ENCODE measurements around the gene SLC12A7.

SLC12A7 gene

DNA sequence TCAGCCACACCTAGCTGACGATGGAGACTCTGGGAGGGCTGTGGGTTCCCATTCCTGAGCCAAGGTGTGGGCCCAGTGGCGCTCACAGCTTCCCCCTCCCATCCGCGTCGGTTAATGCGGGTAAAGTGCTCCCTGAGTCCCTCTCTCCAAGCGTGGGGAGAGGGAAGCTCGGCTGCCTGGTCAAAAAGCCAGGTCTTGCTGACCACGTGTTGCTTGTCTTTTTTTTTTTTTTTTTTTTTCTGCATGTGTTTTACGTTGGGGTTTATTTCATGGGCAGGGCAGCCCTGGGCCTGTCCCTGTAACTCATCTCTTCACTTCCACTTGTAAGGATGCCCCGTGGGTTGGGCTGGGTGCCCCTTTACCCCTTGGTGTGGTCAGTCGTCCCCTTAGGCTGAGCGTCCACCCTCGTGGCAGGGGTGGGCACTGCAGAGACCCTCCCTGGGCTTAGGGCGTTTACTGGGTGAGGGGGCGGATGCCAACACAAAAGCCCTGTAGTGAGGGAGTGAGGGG is 91.4 kb downstream of the SLC12A7 start:
- H3K4me3 ChIP-seq (ENCODE audit: low read depth, low read length): no peak overlapping the region
- ChIA-PET CTCF (interaction anchor here (0.7 to 4.6 kb wide), 5 partner anchors 12 to 361 kb away, joined by 3 to 51 read pairs (median 4); partner anchors contain the start of gene NKD2), POLR2A (interaction anchor here (0.8 kb wide), 1 partner anchor 12 kb away, joined by 3 read pairs; no protein-coding TSS in a partner anchor)
- no peaks in the 10 kb centered on the region for H3K4me1 ChIP-seq (ENCODE audit: control insufficient read depth, insufficient read depth, low read length)
- no peaks in the 10 kb centered on the region for H3K9me3 ChIP-seq (ENCODE audit: control insufficient read depth, insufficient read depth, low read depth, low read length)
- TF ChIP-seq, protein P1, sequence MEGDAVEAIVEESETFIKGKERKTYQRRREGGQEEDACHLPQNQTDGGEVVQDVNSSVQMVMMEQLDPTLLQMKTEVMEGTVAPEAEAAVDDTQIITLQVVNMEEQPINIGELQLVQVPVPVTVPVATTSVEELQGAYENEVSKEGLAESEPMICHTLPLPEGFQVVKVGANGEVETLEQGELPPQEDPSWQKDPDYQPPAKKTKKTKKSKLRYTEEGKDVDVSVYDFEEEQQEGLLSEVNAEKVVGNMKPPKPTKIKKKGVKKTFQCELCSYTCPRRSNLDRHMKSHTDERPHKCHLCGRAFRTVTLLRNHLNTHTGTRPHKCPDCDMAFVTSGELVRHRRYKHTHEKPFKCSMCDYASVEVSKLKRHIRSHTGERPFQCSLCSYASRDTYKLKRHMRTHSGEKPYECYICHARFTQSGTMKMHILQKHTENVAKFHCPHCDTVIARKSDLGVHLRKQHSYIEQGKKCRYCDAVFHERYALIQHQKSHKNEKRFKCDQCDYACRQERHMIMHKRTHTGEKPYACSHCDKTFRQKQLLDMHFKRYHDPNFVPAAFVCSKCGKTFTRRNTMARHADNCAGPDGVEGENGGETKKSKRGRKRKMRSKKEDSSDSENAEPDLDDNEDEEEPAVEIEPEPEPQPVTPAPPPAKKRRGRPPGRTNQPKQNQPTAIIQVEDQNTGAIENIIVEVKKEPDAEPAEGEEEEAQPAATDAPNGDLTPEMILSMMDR (tag by site-specific recombination; IDR thresholded peaks at IDR 0.05): no peak
- peak; percentile 79 for TF ChIP-seq ZFHX2 (tag by site-specific recombination; conservative IDR thresholded peaks at IDR 0.05)
- no peak for TF ChIP-seq IKZF3 (tag by site-specific recombination; IDR thresholded peaks at IDR 0.05)
- peak; percentile 36; the same call in 1 of the 2 replicates for TF ChIP-seq EGR2 (tag by site-specific recombination; IDR thresholded peaks at IDR 0.05; ENCODE audit: low read depth)
- TF ChIP-seq YY1 (tag by site-specific recombination; IDR thresholded peaks at IDR 0.05): no peak
- peak; percentile 69 for TF ChIP-seq SCRT2 (tag by site-specific recombination; IDR thresholded peaks at IDR 0.05)
- H3K27ac ChIP-seq (ENCODE audit: extremely low read depth, low read depth, low read length): no peak overlapping the region
- H3K36me3 ChIP-seq (ENCODE audit: control insufficient read depth in 2 of 2, insufficient read depth in 1 of 2, low read length in 2 of 2): peaks cover 0 to 6% of the 10 kb centered on the region in 2 experiments; a peak in 1 of 3 replicates

DNA sequence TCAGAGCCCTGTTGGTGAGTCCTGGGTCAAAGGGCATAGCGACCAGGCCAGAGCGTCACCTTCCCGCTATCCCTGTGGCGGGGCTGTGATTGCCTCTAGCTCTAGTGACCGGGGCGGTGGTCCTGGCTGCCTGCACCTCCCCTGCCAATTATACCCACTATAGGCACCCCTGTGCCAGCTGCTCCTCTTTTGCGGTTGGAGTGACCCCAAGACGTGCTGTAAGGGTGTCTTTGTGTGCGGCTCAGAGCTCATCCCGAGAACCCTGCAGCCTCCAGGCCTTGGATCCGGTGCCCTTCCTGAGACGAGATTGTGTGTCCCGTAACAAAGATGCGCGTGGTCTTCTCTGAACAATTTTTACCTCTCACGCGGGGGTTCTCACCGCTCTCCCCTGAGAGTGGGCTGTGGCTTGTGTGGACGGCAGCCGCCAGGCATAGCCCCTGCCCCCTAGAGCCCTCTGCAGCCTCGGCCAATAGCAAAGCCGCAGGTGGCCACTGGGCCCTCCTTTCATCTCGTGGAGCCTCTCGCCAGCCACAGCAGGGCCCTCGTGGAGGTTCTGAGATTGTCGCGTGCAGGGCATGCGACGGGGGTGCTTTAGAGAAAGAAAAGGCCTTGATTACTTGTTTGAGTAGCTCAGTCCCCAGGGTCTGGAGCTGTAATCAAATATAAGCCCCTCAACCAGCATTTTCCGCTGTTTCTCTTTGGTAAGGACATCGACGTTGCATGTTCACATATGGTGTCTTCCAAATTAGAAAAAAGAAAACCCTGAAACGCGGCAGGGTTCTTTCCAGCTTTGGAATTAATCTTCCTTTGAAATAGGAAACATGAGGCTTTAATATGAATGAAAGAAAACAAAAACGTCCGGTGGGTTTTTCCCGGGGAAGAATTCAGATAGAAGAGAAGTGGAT is 92.6 kb downstream of the SLC12A7 start:
- no peak overlapping the region for H3K27ac ChIP-seq (ENCODE audit: extremely low read depth, low read depth, low read length)
- no peak overlapping the region for H3K4me3 ChIP-seq (ENCODE audit: low read depth, low read length)
- no peaks in the 10 kb centered on the region for H3K9me3 ChIP-seq (ENCODE audit: control insufficient read depth, insufficient read depth, low read depth, low read length)
- peaks cover 0 to 15% of the 10 kb centered on the region in 2 experiments; a peak in 1 of 3 replicates for H3K36me3 ChIP-seq (ENCODE audit: control insufficient read depth in 2 of 2, insufficient read depth in 1 of 2, low read length in 2 of 2)
- H3K4me1 ChIP-seq (ENCODE audit: control insufficient read depth, insufficient read depth, low read length): no peaks in the 10 kb centered on the region
- 0 out of 2 replicates have a peak, but pooled peaks have one; percentile 56 for TF ChIP-seq ZBTB44 (tag by site-specific recombination; IDR thresholded peaks at IDR 0.05)
- TF ChIP-seq, protein P2, sequence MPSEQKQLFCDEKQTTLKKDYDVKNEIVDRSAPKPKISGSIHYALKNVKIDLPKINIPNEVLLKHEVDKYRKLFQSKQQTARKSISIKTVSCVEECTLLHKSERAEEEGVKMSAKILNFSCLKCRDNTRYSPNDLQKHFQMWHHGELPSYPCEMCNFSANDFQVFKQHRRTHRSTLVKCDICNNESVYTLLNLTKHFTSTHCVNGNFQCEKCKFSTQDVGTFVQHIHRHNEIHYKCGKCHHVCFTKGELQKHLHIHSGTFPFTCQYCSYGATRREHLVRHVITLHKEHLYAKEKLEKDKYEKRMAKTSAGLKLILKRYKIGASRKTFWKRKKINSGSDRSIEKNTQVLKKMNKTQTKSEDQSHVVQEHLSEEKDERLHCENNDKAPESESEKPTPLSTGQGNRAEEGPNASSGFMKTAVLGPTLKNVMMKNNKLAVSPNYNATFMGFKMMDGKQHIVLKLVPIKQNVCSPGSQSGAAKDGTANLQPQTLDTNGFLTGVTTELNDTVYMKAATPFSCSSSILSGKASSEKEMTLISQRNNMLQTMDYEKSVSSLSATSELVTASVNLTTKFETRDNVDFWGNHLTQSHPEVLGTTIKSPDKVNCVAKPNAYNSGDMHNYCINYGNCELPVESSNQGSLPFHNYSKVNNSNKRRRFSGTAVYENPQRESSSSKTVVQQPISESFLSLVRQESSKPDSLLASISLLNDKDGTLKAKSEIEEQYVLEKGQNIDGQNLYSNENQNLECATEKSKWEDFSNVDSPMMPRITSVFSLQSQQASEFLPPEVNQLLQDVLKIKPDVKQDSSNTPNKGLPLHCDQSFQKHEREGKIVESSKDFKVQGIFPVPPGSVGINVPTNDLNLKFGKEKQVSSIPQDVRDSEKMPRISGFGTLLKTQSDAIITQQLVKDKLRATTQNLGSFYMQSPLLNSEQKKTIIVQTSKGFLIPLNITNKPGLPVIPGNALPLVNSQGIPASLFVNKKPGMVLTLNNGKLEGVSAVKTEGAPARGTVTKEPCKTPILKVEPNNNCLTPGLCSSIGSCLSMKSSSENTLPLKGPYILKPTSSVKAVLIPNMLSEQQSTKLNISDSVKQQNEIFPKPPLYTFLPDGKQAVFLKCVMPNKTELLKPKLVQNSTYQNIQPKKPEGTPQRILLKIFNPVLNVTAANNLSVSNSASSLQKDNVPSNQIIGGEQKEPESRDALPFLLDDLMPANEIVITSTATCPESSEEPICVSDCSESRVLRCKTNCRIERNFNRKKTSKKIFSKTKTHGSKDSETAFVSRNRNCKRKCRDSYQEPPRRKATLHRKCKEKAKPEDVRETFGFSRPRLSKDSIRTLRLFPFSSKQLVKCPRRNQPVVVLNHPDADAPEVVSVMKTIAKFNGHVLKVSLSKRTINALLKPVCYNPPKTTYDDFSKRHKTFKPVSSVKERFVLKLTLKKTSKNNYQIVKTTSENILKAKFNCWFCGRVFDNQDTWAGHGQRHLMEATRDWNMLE (tag by site-specific recombination; conservative IDR thresholded peaks at IDR 0.05; ENCODE audit: low read depth): no peak
- POLR2A ChIA-PET: no interaction called here
- CTCF ChIA-PET: interaction anchor here (0.7 to 4.6 kb wide), 6 partner anchors 10 to 493 kb away, joined by 3 to 51 read pairs (median 4); partner anchors contain the start of gene NKD2

- ChIA-PET POLR2A (no interaction called here), CTCF (interaction anchor here (0.7 to 4.6 kb wide), 3 partner anchors 10 to 494 kb away, joined by 3 to 51 read pairs (median 15); partner anchors contain the start of gene NKD2)
- no peaks in the 10 kb centered on the region for H3K4me1 ChIP-seq (ENCODE audit: control insufficient read depth, insufficient read depth, low read length)
- H3K4me3 ChIP-seq (ENCODE audit: low read depth, low read length): no peak overlapping the region
- peaks cover 0 to 21% of the 10 kb centered on the region in 2 experiments; a peak in 1 of 3 replicates for H3K36me3 ChIP-seq (ENCODE audit: control insufficient read depth in 2 of 2, insufficient read depth in 1 of 2, low read length in 2 of 2)
- H3K9me3 ChIP-seq (ENCODE audit: control insufficient read depth, insufficient read depth, low read depth, low read length): no peaks in the 10 kb centered on the region
- H3K27ac ChIP-seq (ENCODE audit: extremely low read depth, low read depth, low read length): no peak overlapping the region
- TF ChIP-seq ZSCAN4 (tag by site-specific recombination; IDR thresholded peaks at IDR 0.05) (no peak), ZNF529 (tag by site-specific recombination; IDR thresholded peaks at IDR 0.05; ENCODE audit: insufficient replicate concordance) (no peak), ZNF776 (tag by site-specific recombination; IDR thresholded peaks at IDR 0.05; ENCODE audit: borderline replicate concordance) (no peak), ZNF664 (tag by site-specific recombination; IDR thresholded peaks at IDR 0.05) (no peak), ZNF133 (tag by site-specific recombination; IDR thresholded peaks at IDR 0.05) (no peak), ZNF266 (tag by site-specific recombination; IDR thresholded peaks at IDR 0.05; ENCODE audit: low read depth) (no peak), MYNN (tag by site-specific recombination; IDR thresholded peaks at IDR 0.05; ENCODE audit: borderline replicate concordance) (no peak), IKZF3 (tag by site-specific recombination; IDR thresholded peaks at IDR 0.05) (no peak), ZNF394 (tag by site-specific recombination; IDR thresholded peaks at IDR 0.05; ENCODE audit: borderline replicate concordance) (no peak), ZNF677 (tag by site-specific recombination; IDR thresholded peaks at IDR 0.05) (no peak)
These were observed 93.3 kb downstream of the SLC12A7 start for GRCh38 chr5:1018596-1018995.
